ENCODE data around the gene GPR139.

GRCh38 chr16:20064931-20065330 is 8.8 kb downstream of the GPR139 start:
- no peak for TF ChIP-seq CTCF (IDR thresholded peaks at IDR 0.05; ENCODE audit: low read depth, low read length, missing input control)
- no peak for TF ChIP-seq YY1 (IDR thresholded peaks at IDR 0.05)
- no peak for TF ChIP-seq JUND (IDR thresholded peaks at IDR 0.05)
- no peak for TF ChIP-seq TAF1 (conservative IDR thresholded peaks at IDR 0.05)
- TF ChIP-seq GABPA (IDR thresholded peaks at IDR 0.05 in 1 of 2, conservative IDR thresholded peaks at IDR 0.05 in 1 of 2) = no peak
- TF ChIP-seq RXRA (IDR thresholded peaks at IDR 0.05) = no peak

Data from liver (tissue), 3 donors.